Measurements from ENCODE around the gene HNRNPUL1.

The HNRNPUL1 gene

GRCh38 chr19:41234512-41235168 is 29.5 kb upstream of the HNRNPUL1 start:
- DNase-seq: peak; percentile 23

- DNase-seq: no peak
These were observed 28.7 kb upstream of the HNRNPUL1 start for GRCh38 chr19:41235480-41235879.

- no peak for DNase-seq
These were observed 25.9 kb upstream of the HNRNPUL1 start for GRCh38 chr19:41238244-41238643.

GRCh38 chr19:41239363-41239762 is 24.8 kb upstream of the HNRNPUL1 start:
- no peak for DNase-seq

- no peak for DNase-seq
These were observed 24.1 kb upstream of the HNRNPUL1 start for GRCh38 chr19:41239961-41240574.

GRCh38 chr19:41241859-41242258 is 22.3 kb upstream of the HNRNPUL1 start:
- DNase-seq: no peak

GRCh38 chr19:41244117-41244516 is 20.1 kb upstream of the HNRNPUL1 start:
- DNase-seq: no peak

GRCh38 chr19:41245843-41246242 is 18.3 kb upstream of the HNRNPUL1 start:
- no peak for DNase-seq

GRCh38 chr19:41248895-41249294 is 15.3 kb upstream of the HNRNPUL1 start:
- peak; percentile 31 for DNase-seq

GRCh38 chr19:41249707-41250423 is 14.3 kb upstream of the HNRNPUL1 start:
- DNase-seq: no peak

GRCh38 chr19:41253660-41254059 is 10.5 kb upstream of the HNRNPUL1 start:
- DNase-seq: no peak

GRCh38 chr19:41255171-41255570 is 9.0 kb upstream of the HNRNPUL1 start:
- DNase-seq: no peak

GRCh38 chr19:41261474-41262190 is 2.5 kb upstream of the HNRNPUL1 start:
- DNase-seq: no peak

GRCh38 chr19:41263042-41263849 is 926 bp upstream of the HNRNPUL1 start:
- DNase-seq: peak; percentile 72

- DNase-seq: peak; percentile 24
These were observed 616 bp downstream of the HNRNPUL1 start for GRCh38 chr19:41264581-41265394.

GRCh38 chr19:41265395-41266153 is 1.4 kb downstream of the HNRNPUL1 start:
- no peak for DNase-seq

GRCh38 chr19:41269055-41269454 is 4.9 kb downstream of the HNRNPUL1 start:
- no peak for DNase-seq

GRCh38 chr19:41269571-41269970 is 5.4 kb downstream of the HNRNPUL1 start:
- DNase-seq: no peak

GRCh38 chr19:41273076-41273475 is 8.9 kb downstream of the HNRNPUL1 start:
- no peak for DNase-seq

GRCh38 chr19:41274802-41275201 is 10.6 kb downstream of the HNRNPUL1 start:
- DNase-seq: no peak

GRCh38 chr19:41276231-41276630 is 12.1 kb downstream of the HNRNPUL1 start:
- peak; percentile 70 for DNase-seq
